Stimulated activated CD8-positive, alpha-beta memory T cell treated with anti-CD3 and anti-CD28 coated beads, Interleukin-2, amount 100 ng/mL, for 48 hours (primary cell): Measurements from ENCODE around the gene FDXACB1.
A peak's percentile ranks its signal among the peaks of the same experiment; 100 is the strongest.
"Not testable (repeated sequence)": the region's sequence is repeated elsewhere in the genome, so short reads cannot be mapped to it uniquely, and the experiment has no call there.

ENCODE experiments used
- DNase-seq, 2 donors: peaks; one replicate each; pipeline ENCODE4 v3.0.0-alpha.2; 2020; ENCODE audit warnings: low read depth in 2 of 2

The FDXACB1 gene

DNA sequence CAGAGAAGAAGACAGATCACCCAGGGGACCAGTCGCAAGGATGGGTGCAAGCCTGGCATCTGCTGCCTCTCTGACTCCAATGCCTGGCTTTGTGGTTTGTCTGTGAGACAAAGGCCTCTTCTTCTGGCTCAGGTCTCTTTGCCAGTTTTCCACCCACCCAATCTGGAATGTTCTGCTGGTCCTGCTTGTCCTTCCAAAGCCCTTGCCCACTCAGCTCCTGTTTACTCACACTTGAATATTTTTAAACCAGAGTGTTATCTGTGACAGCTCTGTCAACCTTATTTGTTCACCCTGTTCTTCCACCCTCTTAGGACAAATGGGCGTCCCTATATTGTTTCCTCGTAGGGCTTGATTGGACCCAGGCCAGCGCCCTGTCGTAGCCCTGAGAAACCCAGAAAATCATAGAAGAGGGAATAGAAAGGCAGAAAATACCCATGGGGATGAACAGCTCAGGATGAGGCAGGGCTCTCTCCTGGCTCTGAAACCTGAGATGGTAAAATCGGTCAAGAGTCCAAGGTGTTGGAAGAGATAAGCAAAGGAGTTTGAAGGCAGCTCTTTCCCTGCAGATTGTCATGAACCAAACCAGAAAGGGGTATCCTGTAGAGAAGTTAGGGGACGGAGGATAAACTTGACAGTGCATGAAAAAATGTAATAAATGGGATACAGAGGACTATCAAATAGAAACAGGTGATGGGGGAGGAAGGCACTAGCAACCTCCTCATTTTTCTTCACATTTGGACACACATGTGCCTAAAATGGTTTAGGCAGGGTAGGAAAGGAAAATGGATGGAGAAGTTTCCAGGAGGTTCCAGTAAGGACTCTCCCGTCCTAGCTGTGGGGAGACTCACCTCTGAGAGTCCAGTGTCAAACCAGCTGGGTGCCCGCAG, 32.0 kb upstream of the FDXACB1 start:
- no peak for DNase-seq

DNA sequence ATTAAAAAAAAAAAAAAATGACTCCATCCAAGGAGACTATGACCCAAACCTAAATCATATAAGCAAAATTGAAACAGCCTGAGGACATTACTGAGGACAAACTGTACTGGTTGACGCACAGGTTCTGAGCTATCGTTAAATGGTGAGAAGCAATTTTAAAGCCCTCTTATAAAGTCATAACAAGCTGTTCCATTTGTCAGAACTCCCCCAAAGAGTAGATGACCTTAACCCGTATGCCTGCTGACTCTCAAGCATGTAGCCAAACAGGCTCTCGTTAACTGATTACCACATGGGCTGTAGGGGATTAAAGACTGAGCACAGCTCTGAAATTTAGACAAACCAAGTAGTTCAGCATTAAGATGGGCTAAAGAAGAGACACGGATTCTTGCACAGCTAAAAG, 30.4 kb upstream of the FDXACB1 start:
- no peak for DNase-seq

DNA sequence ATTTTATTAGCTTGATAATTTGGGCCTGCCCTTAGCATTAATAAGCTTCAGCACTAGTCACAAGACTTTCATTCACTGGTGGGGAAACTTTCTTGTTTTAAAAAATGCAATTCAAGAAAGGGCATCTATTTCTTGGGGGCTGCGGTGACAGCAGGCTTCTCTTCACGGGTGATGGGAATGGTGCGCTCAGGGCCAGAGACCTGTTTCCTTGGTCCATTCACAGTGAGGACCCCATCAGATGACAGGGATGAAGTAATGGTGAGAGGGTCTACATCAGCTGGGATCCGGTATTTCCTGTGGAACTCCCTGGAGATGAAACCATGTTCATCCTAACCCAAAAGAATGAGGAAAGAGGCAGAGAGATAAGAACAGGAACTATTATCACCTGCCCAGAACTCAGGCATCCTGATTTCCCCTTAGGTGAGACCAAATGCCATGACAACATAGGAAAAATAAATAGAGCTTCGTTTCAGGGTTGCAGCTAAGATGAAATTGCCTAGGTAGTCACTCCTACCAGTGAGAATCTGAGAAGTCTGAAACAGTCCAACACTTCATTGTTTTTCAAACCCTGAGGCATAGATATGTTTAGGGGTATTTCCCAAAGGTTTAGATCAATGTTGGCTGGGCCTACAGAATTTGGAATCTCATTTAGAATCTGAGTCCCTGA, 29.8 kb upstream of the FDXACB1 start:
- no peak for DNase-seq

DNA sequence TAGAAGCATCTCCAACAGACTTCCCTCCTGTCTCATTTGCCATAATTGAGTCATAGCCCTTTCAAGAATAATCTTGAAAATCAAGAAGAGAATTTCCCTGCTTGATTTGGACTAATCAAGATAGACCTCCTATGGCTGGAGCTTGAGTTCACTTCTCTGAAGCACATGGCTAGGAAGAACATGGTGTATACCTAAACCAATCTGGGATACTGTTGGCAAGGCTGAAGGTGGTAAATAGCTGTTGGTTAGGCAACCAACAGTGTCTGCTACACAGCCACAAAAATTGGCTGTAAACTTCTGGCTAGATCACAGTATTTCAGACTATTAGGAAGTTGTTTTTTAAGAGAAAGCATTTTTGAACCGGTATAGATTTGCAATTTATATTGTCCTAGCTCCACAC, 27.7 kb upstream of the FDXACB1 start:
- DNase-seq = no peak

DNA sequence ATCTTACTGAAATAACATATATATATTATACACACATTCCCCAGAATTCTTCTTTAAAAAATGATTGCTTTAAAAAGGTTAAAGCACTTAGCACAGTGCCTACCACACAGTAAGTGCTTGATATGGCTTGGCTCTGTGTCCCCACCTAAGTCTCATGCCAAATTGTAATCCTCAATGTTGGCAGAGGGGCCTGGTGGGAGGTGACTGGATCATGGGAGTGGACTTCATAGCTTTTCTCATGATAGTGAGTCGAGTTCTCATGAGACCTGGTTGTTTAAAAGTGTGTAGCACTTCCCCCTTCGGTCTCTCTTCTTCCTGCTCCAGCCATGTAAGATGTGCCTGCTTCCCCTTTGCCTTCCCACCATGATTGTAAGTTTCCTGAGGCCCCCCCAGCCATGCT, 26.4 kb upstream of the FDXACB1 start:
- DNase-seq = no peak

DNA sequence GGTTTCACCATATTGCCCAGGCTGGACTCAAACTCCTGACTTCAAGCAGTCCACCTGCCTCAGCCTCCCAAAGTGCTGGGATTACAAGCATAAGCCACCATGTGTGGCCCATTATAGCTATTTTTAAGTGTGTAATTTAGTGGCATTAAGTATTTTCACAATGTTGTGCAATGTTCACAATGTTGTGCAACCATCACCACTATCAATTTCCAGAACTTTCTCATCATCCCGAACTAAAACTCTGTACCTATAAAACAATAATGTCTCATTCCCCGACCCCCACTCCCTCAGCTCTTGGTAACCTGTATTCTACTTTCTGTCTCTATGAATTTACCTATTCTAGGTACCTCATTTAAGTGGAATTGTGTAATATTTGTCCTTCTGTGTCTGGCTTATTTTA, 7.9 kb upstream of the FDXACB1 start:
- DNase-seq = no peak

DNA sequence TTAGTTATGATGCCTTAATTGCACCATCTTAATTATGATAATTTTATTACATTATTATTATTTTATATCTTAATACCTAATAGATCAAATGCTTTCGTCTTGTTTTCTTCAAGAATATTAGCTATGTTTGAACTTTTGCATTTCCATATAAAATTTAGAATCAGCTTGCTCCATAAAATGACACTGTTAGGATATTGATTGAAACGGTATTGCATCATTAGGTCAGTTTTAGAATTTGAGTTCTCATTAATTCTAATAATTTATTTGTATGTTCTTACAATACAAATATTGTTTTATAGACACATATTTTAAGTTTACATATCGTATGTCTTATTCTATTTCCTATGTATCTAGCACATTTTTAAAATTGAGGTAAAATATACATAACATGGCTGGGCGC, 7.1 kb upstream of the FDXACB1 start:
- DNase-seq = no peak

DNA sequence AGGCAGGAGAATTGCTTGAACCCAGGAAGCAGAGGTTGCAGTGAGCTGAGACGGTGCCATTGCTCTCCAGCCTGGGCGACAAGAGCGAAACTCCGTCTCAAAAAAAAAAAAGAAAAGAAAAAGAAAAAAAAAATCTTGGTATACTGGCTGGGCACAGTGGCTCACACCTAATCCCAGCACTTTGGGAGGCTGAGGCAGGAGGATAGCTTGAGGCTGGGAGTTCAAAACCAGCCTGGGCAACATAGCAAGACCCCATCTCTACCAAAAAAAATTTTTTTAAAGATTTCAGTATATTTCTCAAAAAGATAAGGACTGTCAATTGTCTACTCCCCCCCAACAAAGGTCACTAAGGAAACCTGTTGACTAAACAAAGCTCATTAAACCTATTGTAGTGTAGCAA, 6.1 kb upstream of the FDXACB1 start:
- not testable (repeated sequence) for DNase-seq

DNA sequence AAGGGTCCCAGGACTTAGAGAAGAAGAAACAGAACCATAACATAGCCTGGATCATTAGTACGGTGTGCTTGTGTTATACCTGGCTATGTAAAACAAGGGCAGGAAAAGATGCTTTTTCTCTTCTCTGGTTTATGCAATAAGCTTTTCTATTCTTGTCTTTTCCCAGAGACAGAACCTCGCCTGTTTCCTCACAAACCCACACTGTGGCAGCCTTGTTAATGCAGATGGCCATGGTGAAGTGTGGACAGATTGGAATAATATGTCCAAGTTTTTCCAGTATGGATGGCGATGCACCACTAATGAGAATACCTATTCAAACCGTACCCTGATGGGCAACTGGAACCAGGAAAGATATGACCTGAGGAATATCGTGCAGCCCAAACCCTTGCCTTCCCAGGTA, 3.2 kb upstream of the FDXACB1 start:
- no peak for DNase-seq

DNA sequence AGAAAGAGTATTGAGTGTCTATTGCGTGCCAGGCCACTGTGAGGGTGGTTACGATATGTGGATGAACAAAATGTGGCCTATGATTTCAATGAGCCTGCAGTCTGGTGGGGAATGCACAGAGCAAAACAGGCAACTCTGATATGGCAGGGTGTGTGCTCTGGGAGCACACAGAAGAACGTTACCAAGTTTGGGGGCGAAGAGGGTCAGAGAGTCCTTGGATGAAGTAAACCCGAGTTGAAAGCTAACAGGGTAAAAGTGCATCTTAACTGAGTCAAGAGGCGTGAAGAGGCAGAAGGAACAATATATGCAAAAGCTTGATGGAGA, 634 bp upstream of the FDXACB1 start:
- DNase-seq = no peak

DNA sequence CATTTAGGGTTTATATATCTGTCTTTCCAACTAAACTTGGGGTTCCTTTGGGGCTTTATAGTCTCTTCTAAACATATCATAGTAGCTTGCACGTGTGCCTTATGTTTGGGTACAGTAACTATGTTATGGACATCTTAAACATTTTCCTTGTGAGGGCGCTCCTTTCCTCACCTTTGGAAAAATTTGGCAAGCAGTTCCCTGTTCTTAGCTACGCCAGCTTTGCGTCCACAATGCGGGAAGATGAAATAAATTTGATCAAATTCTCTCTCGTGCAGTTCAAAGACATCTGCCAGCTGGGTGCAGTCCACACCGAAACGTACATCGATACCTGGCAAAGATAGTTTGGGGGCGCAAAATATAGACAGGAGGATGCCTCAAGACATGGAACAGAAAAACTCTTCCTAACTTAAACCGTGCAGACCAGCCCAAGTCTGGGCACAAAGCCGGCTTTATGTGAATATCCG, 548 bp downstream of the FDXACB1 start:
- no peak for DNase-seq

DNA sequence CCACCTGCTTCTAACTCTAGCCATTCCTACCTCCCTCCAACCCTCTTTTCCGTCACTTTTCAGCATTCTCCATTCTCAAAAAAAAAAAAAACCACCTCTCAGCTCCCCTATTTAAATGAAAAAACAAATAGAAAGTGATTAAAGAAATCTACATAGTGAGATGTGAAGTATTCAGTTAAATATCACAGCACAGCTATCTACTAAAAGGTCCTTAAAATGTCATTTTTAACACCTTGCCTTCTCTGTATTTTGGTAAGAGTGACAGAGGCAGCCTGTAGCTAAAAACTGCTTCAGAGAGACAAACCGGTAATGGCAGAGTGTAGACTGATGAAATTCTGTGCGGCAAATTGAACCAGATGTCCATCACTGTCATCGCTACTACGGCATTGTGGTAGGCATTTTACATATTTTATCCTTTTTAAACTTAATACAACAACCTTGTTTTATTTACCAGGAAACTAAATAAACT, 7.2 kb downstream of the FDXACB1 start:
- DNase-seq = no peak

DNA sequence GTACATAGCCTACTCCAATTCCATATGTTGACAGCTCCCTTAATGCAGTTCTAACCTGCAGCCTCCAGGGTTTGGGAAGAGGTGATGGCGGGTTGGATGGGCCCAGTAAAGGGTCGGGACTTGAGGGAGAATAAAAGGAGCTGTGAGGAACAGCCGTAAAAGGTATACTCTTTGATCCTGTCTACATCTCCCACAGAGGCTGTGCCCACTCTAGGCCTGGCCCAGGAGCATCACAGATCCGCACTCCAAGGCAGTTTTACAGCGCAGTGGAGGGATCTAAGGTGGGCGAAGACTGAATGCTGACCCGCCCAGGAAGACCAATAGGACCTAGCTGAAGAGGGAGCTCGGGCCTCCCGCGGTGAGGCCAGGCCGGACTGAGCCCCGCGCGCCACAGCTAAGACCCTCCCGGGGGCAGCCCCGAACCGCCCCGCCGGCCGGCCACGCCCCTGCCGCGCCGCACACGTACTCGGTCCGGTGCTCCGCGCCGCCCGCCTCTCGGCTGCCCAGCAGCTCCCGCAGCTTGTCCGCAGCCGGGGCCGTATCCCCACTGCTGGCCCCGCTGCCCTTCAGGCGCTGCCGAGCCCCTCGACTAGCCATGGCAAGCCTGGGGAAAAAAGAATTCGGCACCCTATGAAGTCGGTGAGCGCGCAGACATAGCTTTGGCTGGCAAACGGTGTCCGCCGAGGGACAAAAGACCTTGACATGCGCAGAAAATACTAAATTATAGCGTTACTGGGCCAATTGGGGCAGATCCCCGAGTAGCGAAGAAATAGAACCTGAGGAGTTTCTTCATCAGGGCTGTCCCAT, 7.9 kb downstream of the FDXACB1 start, which contains the start of gene ALG9:
Gene ALG9, minus strand, starts transcription at position 696 of the 807 bp plus-strand sequence. Its CDS starts 99 bp downstream, at position 597.
- peak; percentile 72 to 82 for DNase-seq

DNA sequence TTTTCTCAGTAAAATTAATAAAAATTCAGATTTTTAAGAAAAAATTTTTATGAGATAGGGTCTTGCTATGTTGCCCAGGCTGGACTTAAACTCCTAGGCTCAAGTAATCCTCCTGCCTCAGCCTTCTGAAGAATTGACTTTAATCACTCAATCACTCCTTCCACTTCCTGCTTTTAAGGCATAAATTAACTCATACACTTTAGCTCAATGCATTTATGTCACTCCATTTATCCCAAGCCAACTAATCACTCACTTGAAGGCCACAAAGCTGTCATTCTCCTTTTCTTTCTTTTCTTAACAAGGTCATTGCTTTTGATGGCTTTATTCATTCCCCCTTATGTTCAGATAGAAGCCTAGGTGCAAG, 8.5 kb downstream of the FDXACB1 start:
- DNase-seq = no peak

DNA sequence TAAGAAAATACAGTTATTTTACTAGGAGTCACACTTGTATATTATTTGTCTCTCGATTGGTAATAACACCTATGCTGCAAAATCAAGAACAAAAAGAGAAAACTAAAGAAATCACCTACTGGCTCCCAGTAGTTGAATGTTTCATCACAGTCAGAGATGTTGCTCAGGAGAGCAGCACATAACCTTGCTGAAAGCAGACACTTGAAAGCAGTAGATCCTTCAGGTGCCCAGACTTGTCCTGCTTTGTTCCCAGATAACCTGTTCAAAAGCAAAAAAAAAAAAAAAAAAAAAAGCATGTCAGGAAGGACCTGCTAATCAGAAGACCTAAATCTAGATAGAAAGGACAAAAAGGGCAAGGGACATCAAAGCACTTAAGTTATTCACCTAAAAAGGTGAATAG, 8.9 kb downstream of the FDXACB1 start:
- no peak for DNase-seq

DNA sequence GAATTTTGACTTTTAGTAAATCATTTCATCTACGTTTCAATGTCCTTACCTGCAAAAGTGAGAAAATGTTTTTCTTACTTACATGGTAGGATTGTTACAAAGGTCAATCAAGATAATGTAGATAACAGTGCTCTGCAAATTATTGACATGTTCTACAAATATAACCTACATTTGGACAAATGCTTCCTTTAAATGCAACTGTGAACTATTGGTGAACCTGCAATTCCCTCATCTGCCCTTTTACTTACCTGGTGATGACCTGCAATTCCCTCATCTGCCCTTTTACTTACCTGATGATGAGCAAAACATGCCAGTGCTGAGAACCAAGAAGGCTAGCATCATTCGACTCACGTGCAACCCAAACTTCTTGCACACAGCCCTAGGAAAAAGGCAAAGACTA, 18.7 kb downstream of the FDXACB1 start:
- no peak for DNase-seq

DNA sequence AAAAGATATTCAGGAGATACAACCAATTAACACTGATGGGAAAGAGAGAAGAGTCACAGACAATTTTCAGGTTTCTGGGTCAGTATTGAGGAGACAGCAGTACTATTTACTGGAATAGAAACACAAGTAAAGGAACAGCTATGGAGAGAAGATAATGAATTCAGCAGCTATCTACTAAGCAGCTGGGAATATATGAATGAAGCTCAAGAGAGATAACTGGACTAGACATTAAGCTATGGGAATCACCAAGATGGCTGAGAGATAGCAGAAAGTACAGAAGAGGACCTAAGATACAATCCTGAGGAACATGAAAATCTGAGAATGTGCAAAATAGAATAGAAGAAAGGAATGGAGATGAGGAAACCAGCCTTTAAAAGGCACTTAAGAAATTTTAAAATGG, 23.5 kb downstream of the FDXACB1 start:
- no peak for DNase-seq

DNA sequence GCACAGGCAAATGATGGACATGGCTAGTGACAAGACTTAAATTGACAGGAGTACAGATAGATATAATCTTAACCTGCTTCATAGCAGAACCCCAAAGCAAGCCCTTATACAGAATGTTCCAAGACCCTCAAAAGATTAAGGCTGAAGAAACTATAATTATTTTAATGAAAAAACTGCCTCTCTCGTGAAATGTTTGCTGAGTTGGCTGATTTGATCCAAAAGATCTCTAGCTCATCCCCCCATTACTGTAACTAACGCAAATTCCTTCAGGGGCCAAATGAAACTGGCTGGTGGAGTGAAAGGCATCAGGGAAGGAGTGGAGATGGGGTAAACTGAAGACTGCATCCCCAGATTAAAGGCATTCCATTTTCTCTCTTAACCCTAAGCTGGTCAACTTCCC, 26.9 kb downstream of the FDXACB1 start:
- DNase-seq = no peak

DNA sequence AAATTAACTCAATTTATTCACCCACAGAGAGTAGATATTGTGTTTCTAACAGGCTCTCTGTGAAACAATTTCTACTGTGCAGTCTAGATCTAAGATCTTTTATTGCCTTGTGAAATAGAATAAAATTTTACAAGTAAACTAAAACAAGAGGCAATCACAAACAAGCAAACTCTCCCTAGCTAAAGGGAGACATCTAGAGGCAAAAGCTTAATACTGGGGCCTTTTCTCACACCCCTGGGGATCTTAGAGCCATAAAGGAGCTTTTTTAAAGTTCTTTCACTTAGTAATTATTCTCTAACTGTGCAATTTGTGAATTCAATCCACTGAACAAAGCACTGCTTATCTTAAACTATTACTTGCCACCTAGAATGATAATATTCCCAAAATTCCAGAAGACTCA, 27.3 kb downstream of the FDXACB1 start:
- DNase-seq = no peak

DNA sequence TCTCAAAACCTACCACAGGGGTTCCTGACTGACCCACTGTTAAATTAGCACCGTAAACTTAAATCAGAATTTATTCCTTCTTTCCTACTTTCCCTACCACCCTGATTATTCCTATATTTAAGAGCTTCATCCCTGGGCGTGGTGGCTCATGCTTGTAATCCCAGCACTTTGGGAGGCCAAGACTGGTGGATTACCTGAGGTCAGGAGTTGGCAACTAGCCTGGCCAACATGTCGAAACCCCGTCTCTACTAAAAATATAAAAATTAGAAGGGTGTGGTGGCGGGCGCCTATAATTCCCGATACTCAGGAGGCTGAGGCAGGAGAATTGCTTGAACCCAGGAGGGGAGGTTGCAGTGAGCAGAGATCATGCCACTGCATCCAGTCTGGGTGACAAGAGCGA, 27.9 kb downstream of the FDXACB1 start:
- DNase-seq = no peak

DNA sequence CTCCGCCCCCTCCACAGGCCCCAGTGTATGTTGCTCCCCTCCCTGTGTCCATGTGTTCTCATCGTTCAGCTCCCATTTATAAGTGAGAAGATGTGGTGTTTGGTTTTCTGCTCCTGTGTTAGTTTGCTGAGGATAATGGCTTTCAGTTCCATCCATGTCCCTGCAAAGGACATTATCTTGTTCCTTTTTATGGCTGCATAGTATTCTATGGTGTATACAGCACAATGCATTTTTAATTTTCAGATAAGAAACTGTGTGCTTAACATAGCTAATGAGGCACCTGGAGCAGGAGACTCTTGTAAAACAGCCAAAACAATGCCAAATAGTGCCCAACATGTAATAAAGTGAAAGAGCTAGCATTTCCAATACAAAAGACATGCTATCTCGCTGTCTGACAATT, 29.3 kb downstream of the FDXACB1 start:
- no peak for DNase-seq

DNA sequence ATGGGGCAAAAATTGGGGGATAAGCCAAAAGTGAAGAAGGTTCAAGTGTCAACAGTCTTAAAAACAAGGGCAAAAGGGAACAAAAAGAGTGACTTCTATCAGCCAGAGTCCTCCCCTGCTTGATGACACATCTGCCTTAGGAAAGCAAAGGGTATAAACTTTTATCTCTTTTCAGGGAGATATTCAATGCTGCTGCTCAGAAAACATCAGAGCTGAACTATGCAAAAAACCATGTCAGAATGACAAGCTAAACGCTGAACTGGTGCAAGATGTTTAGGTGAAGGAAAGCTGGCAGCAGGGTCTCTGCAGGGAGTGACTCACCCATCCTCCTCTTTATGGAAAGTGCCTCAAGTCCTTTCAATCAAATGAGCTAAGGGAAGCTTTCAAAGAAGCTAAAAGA, 32.3 kb downstream of the FDXACB1 start:
- DNase-seq = no peak
